Endothelial cell of umbilical vein (primary cell): ENCODE data around the gene KYAT1.
"Not testable (repeated sequence)": the region's sequence is repeated elsewhere in the genome, so short reads cannot be mapped to it uniquely, and the experiment has no call there.

Source experiments
- EZH2 ChIP-seq: IDR thresholded peaks from 2 replicates; pipeline ENCODE4 v1.6.1; 2012; ENCODE audit warnings: borderline replicate concordance, low read depth, mild to moderate bottlenecking, moderate library complexity, low read length, inconsistent platforms; ENCODE audit not compliant: severe bottlenecking
- FOS ChIP-seq: IDR thresholded peaks from 2 replicates; pipeline ENCODE4 v1.6.1; 2011; ENCODE audit warnings: mild to moderate bottlenecking, low read length, moderate library complexity, borderline replicate concordance; ENCODE audit not compliant: insufficient read depth
- GATA2 ChIP-seq: IDR thresholded peaks from 2 replicates; pipeline ENCODE4 v1.7.0; 2011; ENCODE audit warnings: low read depth, mild to moderate bottlenecking, moderate library complexity, mixed read lengths, low read length; ENCODE audit not compliant: insufficient read length, insufficient read depth
- MYC ChIP-seq: IDR thresholded peaks from one replicate; pipeline ENCODE4 v1.6.1; 2011; ENCODE audit warnings: mild to moderate bottlenecking, low read depth, low read length
- POLR2A ChIP-seq: IDR thresholded peaks from 2 replicates; pipeline ENCODE4 v1.6.1; 2012; ENCODE audit warnings: low read depth, mild to moderate bottlenecking, control low read depth, low read length
- POLR2AphosphoS5 ChIP-seq: IDR thresholded peaks from 2 replicates; pipeline ENCODE4 v1.6.1; 2012; ENCODE audit warnings: low read depth, mild to moderate bottlenecking, control low read depth, low read length, moderate library complexity; ENCODE audit not compliant: insufficient read depth
- TF ChIP-seq, protein P1 (sequence below), 2 donors: IDR thresholded peaks; 1 replicate in 1 of 2; 2 replicates in 1 of 2; pipeline ENCODE4 v1.5.1; 2011; ENCODE audit warnings: low read length in 2 of 2, mild to moderate bottlenecking in 2 of 2, moderate library complexity in 2 of 2, control low read depth in 1 of 2, inconsistent platforms in 1 of 2, low read depth in 1 of 2; ENCODE audit not compliant: insufficient read depth in 1 of 2; ENCODE audit errors: extremely low read depth in 1 of 2
- TF ChIP-seq, protein P2 (sequence below): IDR thresholded peaks from 2 replicates; pipeline ENCODE4 v1.6.1; 2011; ENCODE audit not compliant: insufficient read depth, insufficient read length

DNA sequence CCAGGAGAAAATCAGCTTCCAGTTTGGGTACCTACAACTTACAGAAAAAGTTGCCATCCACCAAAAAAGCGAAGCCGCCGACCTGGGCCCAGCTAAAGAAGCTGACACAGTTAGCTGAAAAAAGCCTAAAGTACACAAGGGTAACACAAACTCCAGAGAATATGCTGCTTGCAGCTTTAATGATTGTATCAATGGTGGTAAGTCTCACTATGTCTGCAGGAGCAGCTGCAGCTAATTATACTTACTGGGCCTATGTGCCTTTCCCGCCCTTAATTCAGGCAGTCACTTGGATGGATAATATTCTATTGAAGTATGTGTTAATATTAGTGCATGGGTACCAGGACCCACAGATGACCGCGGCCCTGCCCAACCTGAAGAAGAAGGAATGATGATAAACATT is 27.3 kb downstream of the KYAT1 start:
- TF ChIP-seq POLR2A, EZH2, POLR2AphosphoS5, MYC, FOS, GATA2: not testable (repeated sequence)
- TF ChIP-seq, protein P1, sequence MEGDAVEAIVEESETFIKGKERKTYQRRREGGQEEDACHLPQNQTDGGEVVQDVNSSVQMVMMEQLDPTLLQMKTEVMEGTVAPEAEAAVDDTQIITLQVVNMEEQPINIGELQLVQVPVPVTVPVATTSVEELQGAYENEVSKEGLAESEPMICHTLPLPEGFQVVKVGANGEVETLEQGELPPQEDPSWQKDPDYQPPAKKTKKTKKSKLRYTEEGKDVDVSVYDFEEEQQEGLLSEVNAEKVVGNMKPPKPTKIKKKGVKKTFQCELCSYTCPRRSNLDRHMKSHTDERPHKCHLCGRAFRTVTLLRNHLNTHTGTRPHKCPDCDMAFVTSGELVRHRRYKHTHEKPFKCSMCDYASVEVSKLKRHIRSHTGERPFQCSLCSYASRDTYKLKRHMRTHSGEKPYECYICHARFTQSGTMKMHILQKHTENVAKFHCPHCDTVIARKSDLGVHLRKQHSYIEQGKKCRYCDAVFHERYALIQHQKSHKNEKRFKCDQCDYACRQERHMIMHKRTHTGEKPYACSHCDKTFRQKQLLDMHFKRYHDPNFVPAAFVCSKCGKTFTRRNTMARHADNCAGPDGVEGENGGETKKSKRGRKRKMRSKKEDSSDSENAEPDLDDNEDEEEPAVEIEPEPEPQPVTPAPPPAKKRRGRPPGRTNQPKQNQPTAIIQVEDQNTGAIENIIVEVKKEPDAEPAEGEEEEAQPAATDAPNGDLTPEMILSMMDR (IDR thresholded peaks at IDR 0.05; ENCODE audit: extremely low read depth in 1 of 2, insufficient read depth in 1 of 2, low read depth in 1 of 2, low read length in 2 of 2): not testable (repeated sequence)
- TF ChIP-seq, protein P2, sequence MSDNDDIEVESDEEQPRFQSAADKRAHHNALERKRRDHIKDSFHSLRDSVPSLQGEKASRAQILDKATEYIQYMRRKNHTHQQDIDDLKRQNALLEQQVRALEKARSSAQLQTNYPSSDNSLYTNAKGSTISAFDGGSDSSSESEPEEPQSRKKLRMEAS: not testable (repeated sequence)
